NCI-H187 (cell line): Measurements from ENCODE around the gene MRPS27.

Experiments
- DNase-seq, 2 experiments: peaks; one replicate each; lab custom pipeline; 2025; lab: John Stamatoyannopoulos, UW

MRPS27 gene

GRCh38 chr5:72319976-72320752, at the start of gene MRPS27, which contains the start of gene PTCD2:
MRPS27 (minus strand) TSS chr5:72320240; CDS start chr5:72320221, 19 bp downstream.
PTCD2 (plus strand) TSS chr5:72320373; CDS start chr5:72320383, 10 bp downstream.
- peak; percentile 88 to 95 for DNase-seq

GRCh38 chr5:72369711-72370110, 49.7 kb upstream of the MRPS27 start:
- no peak for DNase-seq

- no peak for DNase-seq
Measured at GRCh38 chr5:72369301-72369700, 49.3 kb upstream of the MRPS27 start.

GRCh38 chr5:72368271-72368670, 48.2 kb upstream of the MRPS27 start:
- no peak for DNase-seq

- no peak for DNase-seq
Measured at GRCh38 chr5:72366324-72366976, 46.4 kb upstream of the MRPS27 start.

GRCh38 chr5:72364951-72365350, 44.9 kb upstream of the MRPS27 start:
- no peak for DNase-seq

GRCh38 chr5:72364171-72364570, 44.1 kb upstream of the MRPS27 start:
- no peak for DNase-seq

- DNase-seq: no peak
Measured at GRCh38 chr5:72363166-72363802, 43.2 kb upstream of the MRPS27 start.

- no peak for DNase-seq
Measured at GRCh38 chr5:72359886-72360285, 39.8 kb upstream of the MRPS27 start.

- no peak for DNase-seq
Measured at GRCh38 chr5:72358925-72359324, 38.9 kb upstream of the MRPS27 start.

- no peak for DNase-seq
Measured at GRCh38 chr5:72356361-72356760, 36.3 kb upstream of the MRPS27 start.

- DNase-seq: no peak
Measured at GRCh38 chr5:72355706-72356299, 35.8 kb upstream of the MRPS27 start.

- DNase-seq: no peak
Measured at GRCh38 chr5:72353046-72353445, 33.0 kb upstream of the MRPS27 start.

- no peak for DNase-seq
Measured at GRCh38 chr5:72352616-72353015, 32.6 kb upstream of the MRPS27 start.

- DNase-seq: no peak
Measured at GRCh38 chr5:72351376-72351775, 31.3 kb upstream of the MRPS27 start.

GRCh38 chr5:72347801-72348308, 27.8 kb upstream of the MRPS27 start:
- DNase-seq: no peak

GRCh38 chr5:72346398-72346797, 26.4 kb upstream of the MRPS27 start:
- DNase-seq: no peak

GRCh38 chr5:72338689-72339209, 18.7 kb upstream of the MRPS27 start:
- no peak for DNase-seq

- no peak for DNase-seq
Measured at GRCh38 chr5:72337159-72337558, 17.1 kb upstream of the MRPS27 start.

- no peak for DNase-seq
Measured at GRCh38 chr5:72330712-72331111, 10.7 kb upstream of the MRPS27 start.

GRCh38 chr5:72328172-72328571, 8.1 kb upstream of the MRPS27 start:
- DNase-seq: peak; percentile 51 to 81

- DNase-seq: no peak
Measured at GRCh38 chr5:72326306-72326649, 6.2 kb upstream of the MRPS27 start.
